GM19025 (cell line): ENCODE measurements around the gene CNIH2.
A peak's percentile ranks its signal among the peaks of the same experiment; 100 is the strongest.

Source experiments
- ATAC-seq: cut with Tn5 transposase; IDR thresholded peaks from one replicate; pipeline ENCODE4 v1.9.1; 2021; ENCODE audit warnings: mild to moderate bottlenecking, low read depth, moderate library complexity; ENCODE audit not compliant: unreplicated experiment

CNIH2 gene

DNA sequence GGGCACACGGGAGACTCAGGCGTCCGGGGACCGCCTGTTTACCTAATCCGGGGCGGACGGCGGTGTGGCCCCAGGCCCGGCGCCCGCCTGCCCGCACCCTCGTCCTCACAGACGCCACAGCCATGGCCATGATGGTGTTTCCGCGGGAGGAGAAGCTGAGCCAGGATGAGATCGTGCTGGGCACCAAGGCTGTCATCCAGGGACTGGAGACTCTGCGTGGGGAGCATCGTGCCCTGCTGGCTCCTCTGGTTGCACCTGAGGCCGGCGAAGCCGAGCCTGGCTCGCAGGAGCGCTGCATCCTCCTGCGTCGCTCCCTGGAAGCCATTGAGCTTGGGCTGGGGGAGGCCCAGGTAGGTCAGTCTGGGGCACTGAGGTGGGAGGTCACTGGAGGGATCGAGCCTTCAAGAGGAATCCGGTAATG, 19.5 kb upstream of the CNIH2 start:
- ATAC-seq, result no peak

DNA sequence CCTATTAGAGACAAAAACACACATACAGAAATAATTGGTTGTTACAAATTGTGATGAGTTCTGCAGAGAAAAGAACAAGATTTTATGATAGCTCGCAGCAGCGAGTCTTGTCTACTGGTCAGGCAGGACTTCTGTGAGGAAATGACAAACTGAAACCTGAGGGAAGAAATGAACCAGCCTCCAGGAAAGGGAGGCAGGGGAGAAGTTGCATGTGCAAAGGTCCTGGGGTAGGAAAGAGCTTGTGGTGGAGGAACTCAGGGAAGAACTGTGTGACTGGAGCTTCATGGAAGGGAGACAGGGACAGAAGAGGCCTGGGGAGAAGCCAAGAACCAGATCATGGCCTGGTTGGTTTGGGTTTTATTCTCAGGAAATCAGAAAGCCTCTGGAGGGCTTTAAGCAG, 18.8 kb upstream of the CNIH2 start:
- no peak for ATAC-seq

DNA sequence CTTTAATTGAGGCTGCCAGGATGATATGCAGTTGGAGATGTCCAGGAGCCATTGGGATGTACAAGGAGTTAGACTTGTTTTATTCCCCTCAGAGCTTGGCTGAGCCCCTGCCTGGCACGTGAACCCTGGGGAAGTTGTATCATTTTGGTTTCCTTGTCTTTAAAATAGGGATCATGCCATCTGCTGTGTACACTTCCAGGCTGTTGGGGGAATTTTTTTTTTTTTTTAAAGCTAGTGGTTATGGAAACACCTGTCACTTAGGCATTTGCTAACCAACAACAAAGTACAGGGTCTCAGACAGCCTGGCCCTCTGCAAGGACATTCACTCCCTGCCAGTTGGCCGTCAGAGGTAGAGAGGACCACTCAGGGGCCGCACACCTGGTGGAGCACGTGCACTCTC, 18.0 kb upstream of the CNIH2 start:
- no peak for ATAC-seq

DNA sequence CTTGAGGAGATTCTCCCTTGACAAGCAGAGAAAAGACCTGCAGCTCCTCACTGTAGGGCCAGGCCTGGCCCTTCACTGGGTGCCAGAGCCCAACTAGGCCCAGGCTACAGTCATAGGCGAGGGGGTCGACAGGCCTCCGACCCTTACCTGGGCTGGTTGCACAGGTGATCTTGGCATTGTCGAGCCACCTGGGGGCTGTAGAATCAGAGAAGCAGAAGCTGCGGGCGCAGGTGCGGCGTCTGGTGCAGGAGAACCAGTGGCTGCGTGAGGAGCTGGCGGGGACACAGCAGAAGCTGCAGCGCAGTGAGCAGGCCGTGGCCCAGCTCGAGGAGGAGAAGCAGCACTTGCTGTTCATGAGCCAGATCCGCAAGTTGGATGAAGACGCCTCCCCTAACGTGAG, 16.4 kb upstream of the CNIH2 start:
- ATAC-seq, result no peak

DNA sequence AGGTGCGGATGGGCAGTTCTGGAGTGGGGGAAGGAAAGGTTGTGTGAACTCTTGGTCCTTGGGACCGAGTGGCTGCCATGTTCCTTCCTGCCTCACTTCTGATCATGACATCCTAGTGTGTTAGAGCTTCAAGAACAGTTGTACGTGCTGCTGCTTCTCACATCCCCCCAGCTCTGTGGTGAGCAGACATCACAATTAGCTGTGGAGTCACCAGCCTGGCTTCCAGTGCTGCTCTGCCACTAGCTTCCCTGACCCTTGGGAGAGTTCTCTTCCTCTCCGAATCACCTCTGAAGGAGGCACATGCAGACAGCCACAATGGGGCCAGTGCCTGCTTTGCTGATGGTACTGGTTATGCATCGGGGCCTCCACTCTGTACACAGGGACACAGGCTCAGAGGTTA, 15.8 kb upstream of the CNIH2 start:
- ATAC-seq, result no peak

DNA sequence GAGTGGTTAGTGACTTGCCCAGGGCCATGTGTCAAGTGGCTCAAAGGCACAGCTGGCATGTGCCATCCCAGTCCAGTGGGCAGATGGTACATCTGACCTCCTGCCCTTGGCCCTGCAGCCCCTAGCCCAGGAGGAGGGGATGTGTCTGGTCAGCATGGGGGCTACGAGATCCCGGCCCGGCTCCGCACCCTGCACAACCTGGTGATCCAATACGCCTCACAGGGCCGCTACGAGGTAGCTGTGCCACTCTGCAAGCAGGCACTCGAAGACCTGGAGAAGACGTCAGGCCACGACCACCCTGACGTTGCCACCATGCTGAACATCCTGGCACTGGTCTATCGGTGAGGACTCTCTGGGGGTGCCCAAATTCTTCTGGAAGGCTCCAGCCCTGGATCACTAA, 15.3 kb upstream of the CNIH2 start:
- ATAC-seq, result no peak

DNA sequence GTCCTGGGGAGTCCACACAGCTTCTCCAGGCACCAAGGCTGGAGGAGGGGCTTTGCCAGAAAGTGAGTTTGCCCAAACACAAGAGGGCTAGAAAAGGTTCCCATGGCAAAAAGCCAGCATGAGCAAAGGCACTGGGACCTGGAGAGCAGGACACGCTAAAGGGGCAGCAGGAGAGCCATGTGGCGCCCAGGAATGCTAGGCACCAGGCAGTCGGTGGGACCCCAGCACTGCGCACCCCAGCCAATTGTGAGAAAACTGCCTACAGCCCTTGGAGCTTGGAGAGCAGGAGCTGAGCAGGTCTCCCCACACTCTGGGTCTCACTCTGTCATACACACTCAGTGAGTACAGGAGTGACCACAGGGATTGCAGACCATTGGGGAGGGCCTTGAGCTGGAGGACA, 14.7 kb upstream of the CNIH2 start:
- no peak for ATAC-seq

DNA sequence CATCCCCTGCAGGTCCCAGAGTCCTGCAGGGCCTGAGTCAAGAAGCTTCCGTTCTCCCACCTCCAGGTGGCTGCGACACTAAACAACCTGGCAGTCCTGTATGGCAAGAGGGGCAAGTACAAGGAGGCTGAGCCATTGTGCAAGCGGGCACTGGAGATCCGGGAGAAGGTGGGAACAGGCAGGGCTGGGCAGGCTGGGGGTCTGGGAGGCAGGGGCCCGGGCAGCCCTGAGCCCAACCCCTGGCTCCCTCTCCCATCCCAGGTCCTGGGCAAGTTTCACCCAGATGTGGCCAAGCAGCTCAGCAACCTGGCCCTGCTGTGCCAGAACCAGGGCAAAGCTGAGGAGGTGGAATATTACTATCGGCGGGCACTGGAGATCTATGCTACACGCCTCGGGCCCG, 14.2 kb upstream of the CNIH2 start:
- no peak for ATAC-seq

DNA sequence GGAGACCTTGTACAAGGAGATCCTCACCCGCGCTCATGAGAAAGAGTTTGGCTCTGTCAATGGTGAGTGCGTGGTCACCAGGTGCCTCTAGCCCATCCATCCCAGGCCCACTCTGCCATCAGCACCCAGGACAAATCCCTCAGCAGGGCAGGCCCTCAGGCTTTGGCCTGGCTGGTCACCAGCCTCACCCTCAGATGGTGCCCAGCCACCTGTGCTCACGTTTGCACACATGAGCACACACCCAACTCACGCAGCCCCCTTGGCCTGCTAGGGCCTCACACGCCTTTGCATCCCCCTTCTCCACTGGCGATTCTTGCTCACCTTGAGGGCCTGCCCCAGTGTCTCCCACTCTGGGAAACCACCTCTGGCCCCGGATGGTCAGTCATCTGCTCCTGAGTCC, 13.6 kb upstream of the CNIH2 start:
- ATAC-seq, result no peak

DNA sequence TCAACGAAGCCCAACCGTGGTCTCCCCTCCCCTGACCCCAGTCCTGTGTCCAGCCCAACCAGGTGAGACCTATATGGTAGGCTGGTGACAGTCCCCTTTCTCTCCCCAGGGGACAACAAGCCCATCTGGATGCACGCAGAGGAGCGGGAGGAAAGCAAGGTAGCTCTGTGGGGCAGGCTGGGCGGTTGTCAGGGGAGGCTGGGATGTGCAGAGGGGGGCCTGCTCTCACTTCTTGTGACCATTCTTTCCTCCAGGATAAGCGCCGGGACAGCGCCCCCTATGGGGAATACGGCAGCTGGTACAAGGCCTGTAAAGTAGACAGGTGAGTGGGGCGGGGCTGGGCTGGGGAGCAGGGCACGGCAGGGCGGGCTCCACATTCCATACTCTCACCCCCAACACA, 13.1 kb upstream of the CNIH2 start:
- ATAC-seq, result no peak

DNA sequence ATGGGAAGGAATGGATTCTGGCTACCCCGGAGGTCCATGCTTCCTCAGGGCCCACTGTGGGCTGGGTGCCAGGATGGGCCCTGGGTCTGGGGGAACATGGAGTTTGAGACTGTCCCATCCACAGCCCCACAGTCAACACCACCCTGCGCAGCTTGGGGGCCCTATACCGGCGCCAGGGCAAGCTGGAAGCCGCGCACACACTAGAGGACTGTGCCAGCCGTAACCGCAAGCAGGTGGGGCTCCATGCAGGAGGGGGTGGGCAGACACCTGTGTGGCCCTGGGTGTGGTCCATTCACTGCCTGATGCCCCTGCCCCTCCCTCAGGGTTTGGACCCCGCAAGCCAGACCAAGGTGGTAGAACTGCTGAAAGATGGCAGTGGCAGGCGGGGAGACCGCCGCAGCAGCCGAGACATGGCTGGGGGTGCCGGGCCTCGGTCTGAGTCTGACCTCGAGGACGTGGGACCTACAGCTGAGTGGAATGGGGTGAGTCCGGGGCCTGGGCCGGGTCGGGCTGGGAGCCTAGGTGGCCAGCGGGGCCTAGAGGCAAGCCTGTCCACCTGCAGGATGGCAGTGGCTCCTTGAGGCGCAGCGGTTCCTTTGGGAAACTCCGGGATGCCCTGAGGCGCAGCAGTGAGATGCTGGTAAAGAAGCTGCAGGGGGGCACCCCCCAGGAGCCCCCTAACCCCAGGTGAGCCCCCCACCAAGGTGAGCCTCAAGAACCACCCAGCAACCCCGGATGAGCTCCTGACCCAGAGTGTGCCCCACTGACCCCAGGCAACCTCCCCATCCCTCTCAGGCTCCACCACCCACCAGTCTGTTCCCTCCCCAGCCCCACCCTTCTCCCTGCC, 12.2 kb upstream of the CNIH2 start:
- no peak for ATAC-seq

DNA sequence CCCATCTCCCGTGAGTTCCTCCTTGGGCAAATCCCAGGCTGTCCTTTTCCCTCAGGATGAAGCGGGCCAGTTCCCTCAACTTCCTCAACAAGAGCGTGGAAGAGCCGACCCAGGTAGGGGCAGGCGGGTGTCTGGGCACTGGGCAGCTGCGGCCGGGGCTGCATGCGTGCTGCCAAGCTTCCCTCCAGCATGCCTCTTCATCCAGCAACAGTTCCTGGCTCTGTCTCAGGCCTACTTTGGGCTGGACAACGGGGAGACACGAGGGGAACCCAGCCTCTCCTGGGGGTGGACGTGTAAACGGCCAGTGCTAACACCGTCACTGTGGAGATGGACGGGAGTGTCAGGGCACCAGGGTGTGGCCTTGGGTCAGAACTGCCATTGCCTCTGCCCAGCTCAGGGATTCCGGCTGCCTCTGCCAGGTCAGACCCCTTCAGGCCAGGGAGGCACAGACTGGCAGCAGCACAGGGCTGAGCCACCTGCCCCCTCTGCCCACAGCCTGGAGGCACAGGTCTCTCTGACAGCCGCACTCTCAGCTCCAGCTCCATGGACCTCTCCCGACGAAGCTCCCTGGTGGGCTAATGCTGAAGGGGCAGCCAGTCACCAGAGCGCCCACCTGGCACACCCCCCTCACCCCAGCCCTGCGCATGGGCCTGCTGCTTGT, 11.5 kb upstream of the CNIH2 start:
- ATAC-seq, result no peak

DNA sequence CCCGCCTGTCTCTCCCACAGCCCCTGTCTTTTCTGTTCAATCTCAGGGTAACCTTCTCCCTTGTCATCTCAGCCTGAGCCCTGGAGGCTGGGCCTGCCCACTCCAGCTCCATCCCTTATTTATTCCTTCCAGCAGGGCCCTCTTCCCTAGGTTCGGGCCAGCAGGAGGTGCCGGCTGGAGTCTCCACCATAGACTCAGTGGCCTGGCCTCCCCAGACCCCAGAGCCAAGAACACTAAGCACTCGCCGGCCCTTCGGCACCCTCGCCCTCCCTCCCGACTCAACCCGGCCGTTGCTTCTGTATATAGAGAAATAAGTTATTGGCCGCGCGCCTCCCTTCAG, 11.0 kb upstream of the CNIH2 start:
- no peak for ATAC-seq

DNA sequence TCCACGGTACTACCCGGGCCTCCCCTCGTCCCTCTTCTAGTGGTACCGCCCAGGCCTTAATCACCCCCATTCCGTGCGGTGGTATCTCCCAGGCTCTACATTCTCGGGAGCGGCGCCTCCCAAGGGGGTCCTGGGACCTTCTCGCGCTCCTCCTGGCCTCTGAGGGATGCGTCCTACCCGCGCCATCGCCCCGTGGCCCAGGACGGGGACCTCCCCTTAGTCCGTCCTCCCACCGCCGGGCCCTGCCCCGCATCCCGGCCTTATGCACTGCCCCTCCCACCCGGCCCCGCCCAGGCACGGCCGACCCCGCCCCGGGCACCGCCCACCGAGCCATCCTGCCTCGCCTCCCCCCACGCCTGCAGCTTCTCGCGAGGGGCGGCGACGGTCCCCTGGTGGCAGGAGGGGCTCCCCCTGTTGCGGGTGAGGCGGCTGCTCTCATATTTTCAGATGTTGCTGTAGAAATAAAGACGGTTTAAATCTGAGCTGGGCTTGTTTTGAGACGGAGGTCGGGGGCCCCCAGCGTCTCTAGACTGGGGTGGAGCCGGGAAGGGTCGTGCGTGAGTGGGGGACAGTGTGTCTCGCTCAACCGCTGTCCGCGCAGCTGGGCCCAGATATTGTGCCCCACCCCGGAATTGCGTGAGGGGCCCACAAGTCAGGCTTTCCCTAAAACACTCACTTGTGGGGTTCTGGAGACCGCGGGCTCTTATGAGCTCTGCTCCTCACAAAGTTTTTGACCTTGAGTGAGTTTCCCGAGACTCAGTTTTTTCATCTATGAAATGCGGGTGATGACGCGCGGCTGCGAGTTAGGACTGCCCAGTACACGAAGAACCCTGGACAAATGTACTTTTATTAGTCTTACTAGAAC, 10.4 kb upstream of the CNIH2 start:
- peak; percentile 46 for ATAC-seq

DNA sequence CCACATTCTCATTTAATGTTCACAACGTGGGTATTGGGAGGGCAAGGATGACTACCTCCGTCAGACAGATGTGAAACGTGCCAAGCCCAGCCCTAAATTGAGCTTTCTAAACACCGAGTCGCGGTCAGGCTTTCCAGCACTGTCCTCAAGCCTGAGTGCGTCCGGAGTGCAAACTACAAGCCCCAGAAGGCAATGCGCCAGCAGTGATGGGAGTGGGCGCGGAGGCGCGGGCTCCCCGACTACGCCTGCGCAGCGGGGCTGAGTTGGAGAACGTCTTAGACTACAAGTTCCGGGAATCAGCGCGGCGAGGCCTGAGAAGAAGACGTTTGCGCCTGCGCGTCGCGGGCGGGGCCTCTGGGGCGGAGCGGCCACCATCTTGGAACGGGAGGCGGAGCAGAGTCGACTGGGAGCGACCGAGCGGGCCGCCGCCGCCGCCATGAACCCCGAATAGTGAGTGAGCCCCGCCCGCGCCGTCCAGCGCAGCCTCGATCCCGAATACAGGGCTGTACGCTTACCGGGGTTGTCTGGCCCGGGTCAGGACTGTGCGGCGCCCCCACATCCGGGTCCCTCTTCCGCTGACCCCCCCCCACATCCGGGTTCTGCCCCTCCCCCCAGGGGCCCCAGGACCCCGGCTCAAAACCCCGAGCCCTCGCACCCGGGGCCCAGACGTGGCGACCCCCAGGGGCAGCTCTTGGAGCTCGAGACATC, 9.6 kb upstream of the CNIH2 start, which contains the start of gene RAB1B:
TSS of gene RAB1B (plus strand) at position 396 of the 708 bp plus-strand sequence. CDS start at position 437, 41 bp downstream.
- ATAC-seq, result peak; percentile 75

DNA sequence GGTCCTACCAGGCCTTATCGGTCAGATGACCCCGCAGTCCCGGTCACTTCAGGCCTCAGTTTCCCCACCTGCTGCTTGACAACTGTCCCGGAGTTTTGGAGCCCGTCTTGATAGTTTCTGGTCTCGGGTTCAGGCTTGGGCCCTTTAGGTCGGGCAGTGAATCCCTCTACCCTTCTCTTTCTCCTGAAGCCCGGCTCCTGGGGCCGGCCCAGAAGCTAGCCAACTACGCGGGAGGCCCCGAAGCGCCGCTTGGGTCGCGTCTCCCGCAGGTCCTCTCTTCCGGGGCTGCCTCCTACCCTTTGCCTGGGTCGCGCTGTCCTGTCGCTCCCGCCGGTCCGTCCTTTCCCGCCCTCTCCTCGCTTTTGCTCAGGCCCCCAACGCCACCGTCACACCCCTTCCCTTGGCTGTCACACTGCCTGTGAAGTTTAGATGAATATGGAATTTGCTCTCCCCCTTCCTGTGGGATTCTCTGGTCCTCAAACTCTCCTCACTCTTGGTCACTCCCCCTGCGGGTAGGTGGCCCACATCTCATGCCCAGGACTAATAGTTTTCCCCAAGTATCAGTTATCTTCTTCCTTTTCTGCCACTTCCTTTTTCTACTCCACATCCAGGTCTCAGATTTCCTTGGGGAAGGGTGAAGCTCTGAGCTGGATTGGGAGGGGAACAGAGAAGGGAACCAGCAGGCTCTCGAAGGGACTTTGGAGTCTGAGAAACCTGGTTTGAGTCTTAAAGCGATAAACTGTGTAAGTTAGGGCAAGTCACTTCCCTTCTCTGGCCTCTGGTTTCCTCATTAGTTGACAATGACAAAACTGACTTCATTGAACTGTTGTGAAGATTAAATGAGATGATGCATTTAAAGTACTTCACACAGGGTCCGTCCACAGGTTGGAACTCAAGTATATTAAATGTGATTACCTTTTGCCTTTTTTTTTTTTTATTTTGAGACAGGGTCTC, 8.7 kb upstream of the CNIH2 start:
- ATAC-seq, result no peak

DNA sequence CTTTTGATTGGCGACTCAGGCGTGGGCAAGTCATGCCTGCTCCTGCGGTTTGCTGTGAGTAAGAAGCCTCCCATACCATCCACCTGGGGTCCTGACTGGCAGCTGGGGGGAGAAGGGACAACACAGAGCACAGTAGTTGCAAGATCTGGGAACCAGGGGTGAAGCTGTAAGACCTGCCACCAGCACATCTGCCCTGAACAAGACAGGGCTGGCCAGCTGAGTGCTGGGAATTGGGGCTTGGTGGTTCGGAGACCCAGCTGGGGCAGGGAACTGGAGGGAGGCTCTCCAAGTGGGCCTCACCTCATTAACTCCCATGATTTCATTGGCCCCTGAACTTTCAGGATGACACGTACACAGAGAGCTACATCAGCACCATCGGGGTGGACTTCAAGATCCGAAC, 6.2 kb upstream of the CNIH2 start:
- no peak for ATAC-seq

DNA sequence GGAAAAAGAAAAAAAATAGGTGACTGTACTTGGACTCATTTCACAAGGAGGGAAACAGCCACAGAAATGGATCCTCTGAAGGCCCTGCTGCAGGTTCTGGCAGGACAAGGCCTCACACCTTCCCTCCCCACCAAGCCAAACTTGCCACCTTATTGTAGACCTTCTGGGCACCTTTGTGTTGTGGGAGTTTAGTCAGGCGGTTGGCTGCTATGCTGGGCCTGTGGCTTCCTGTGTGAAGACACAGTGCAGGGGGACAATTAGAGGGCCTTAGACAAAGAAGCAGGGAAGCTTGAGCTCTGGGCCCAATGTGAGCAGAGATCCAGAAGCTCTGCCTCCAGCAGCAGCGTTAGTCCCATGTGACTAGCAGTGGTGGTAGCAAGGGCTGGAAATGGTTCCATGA, 5.4 kb upstream of the CNIH2 start:
- ATAC-seq, result no peak

DNA sequence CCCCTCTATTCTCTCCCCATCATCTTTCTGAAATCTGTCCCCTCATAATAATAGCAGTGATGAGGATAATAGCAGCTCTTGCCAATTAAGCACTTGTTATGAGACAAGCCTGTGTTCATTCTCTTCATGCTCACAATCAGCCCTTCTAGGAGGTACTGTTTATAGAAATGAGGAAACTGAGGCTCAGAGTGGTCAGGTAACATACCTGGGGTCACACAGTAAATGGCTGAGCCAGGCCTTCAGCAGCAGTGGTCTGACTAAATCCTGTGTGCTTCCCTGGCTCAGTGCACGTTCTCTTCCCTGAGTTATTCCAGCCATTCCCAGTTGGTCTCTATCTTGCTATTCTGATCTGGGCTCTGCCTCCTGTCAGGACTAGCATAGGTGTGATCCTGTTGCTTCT, 3.8 kb upstream of the CNIH2 start:
- no peak for ATAC-seq

DNA sequence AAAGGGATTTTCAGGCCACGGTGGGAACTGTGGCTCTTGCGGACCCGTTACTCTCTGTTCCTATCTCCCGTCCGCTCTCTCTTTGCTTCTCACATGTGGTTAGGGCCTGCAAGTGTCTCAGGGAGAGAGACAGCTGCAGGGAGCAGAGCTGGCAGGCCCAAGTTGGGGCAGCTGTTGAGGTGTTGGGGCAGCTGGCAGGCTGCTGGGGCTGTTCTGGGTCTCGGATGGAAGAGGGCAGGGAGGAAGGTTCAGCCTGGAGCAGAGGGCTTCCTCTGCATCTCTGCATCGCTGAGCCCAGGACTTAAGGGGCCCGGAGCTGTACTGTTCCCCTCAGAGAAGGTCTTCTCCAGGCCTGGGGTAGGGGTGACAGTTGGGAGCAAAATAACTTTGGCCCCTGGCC, 2.6 kb upstream of the CNIH2 start:
- ATAC-seq, result no peak
